ENCODE measurements around the gene GMDS.

The GMDS gene

GRCh38 chr6:2245103-2245876, at the start of gene GMDS:
Gene GMDS (minus strand): TSS chr6:2245605.
- peak; percentile 76 for DNase-seq

GRCh38 chr6:2285510-2285909, 40.1 kb upstream of the GMDS start:
- DNase-seq, result no peak

- DNase-seq, result no peak
These were observed 30.5 kb upstream of the GMDS start for GRCh38 chr6:2275892-2276242.

DNA sequence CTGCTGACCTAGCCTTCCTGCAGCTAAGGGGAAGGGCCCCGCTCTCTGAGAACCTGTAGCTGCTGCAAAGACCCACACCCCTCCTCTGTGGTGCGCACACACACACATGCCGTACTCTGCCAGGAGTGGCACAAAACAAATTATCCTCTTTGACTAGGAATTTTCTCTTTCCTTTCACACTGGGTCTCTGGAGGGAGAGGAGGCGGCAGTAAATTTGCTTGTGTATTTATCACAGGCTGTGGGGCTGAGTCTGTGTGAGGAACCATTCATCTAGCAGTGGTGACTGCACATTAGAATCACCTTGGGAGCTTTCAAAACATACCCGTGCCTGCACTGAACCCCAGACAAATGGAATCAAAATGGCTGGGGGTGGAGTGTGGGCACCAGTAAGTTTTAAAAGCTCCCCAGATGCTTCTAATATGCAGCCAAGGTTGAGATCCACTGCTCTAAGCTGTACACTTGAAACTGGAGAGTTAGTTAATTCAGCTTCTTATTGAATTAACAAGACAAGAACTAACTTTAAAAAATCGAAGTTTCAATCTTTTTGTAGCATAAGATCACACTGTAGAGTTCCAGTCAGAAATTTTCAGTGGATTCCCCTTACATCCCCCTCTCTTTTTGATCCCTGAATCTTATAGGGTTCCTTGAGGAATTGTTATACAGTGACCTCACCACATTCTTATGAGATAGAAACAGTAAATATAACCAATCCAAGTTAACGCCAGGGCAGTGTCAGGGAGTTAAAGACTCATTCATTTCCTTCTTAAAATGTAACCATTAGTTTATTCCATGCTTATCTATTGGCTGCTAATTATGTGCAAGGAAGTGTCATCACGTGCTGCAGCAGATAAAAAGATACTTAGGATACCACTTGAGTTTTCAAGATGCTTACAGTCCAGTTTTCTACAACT, 29.8 kb upstream of the GMDS start:
- no peak for DNase-seq

DNA sequence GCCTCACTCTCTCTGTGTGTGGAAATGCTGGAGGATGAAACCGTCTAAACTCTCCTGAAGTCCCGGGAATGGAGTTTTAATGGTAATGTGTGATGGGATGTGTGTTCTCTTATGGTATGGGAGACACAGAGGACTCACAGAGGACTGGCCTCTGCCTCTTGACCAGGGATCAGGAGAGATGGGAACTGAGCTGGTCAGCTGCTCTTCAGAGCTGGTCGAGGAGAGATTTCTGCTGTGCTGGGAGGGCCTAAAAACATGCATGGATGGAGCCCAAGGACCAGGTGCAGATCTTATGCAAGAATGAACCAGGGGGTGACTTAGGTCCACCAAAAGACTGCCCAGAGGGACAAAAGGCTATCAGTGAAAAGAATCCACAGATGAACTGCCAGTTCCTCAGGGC, 27.3 kb upstream of the GMDS start:
- no peak for DNase-seq

DNA sequence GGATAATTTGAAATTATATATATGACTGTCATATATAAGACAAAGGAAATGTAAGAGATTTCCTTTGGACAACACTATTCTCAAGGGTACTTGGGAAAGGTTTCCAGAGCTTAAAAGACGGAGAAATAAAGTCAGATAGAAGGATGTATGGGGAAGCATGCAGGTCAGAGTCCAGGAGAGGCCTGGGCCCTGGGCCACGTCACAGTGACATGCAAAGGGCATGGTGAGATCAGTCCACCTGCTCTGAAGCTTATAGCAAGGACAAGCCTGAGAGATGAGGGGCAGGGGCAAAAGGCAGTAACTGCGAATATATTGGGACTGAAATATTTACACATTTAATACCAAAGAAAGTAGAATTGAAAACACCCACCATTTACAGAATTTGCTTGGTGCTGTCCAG, 24.6 kb upstream of the GMDS start:
- DNase-seq, result no peak

GRCh38 chr6:2266841-2267240, 21.4 kb upstream of the GMDS start:
- no peak for DNase-seq

DNA sequence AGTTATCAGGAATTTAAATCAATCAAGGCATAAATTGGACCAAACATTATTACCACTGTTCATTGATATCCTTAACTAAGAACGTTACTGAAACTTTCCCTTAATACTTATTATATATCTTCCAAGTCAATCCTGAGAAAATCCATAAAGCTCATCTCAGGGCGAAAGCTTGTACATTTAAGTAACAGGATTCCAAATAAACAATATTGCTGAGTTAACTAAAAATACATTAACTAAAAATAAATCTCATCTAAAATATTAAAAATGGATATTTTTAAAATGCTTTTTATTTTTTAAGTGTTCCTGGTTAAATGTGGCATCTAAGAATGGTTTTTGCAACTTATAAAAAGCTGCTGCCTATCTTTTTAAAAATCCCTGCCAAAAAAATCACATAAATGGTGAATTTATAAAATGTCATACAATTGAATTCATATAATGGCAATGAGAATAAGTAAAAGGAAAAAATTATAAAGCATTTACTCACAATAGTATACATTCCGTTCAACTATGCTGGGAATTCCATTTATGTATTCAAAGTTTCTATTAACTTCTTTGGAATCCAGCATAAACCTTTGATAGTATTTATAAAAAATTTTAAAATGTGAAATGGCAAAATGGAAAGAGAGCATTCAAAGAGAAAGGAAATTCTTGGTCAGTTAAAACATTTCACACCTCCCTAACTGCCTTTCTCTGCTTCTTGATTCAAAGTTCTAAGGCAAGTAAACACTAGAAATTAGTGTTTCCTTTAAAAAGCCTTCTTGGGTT, 20.8 kb upstream of the GMDS start:
- DNase-seq, result no peak

- no peak for DNase-seq
These were observed 19.5 kb upstream of the GMDS start for GRCh38 chr6:2264932-2265331.

- no peak for DNase-seq
These were observed 18.5 kb upstream of the GMDS start for GRCh38 chr6:2263896-2264295.

DNA sequence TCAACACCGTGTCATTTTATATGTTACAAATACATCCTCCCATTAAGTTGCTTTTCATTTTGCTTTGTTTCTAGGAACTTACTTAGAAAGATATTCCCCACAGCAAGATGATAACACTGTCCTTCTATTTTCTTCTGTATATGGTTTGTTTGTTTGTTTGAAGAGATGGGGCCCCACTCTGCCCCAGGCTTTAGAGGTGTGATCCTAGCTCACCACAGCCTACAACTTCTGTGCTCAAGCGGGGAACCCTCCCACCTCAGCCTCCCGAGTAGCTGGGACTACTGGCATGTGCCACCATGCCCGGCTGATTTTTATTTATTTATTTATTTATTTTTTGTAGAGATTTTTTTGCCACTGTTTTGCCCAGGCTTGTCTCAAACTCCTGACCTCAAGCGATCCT, 14.2 kb upstream of the GMDS start:
- DNase-seq, result no peak

DNA sequence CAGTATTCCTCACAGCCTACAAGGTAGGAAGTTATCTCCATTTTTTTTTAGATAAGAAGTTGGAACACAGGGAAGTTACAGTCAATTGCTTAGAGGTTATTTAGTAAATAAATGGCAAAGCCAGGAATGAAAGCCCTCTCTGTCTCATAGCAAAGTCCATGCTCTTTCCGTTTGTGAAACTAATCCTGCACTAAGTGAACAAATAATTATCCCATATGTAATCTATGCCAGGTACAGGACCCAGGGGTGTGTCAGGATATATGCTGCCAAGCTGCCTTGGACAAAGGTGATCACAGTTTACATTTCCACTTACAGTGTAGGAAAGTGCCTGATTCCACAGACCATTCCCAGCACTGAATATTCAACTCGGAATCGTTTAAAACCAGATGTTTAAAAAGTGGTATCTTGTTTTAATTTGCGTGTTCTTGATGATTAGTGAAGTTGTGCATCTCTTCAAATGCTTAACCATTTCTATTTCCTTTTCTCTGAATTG, 13.6 kb upstream of the GMDS start:
- no peak for DNase-seq

DNA sequence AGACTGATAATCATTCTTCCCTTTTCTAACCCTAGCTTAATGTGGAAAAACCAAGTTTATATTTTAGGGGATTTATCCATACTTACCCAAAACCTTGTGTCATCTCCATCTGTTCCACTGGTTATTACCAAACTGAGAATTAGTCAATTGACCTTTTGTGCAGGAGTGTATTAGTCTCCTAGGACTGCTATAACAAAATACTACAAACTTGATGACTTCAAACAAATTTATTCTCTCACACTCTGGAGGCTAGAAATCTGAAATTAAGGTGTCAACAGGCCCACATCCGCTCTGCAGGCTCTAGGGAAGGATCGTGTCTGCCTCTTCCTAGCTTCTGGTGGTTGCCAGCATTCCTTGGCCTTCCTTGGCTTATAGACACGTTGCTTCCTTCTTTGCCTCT, 12.7 kb upstream of the GMDS start:
- no peak for DNase-seq

DNA sequence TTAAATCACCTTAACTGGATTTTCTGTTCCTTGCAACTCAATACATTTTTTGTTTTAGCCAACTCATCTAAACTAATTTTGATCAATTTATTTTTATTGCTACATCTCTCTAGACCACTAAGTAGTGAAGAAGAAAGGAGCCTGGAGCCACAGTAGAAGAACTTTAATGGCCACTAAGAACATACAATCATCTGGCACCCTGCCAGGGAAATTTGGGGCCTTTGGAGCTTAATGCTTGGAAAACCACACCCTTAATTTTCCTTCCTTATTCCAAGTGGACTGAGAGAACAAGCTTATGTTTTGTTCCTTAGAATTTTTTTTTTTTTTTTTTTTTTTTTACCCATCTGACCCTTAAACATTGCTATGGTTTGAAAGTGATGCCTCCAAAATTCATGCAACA, 12.0 kb upstream of the GMDS start:
- DNase-seq, result no peak

GRCh38 chr6:2254747-2255146, 9.3 kb upstream of the GMDS start:
- DNase-seq, result no peak

DNA sequence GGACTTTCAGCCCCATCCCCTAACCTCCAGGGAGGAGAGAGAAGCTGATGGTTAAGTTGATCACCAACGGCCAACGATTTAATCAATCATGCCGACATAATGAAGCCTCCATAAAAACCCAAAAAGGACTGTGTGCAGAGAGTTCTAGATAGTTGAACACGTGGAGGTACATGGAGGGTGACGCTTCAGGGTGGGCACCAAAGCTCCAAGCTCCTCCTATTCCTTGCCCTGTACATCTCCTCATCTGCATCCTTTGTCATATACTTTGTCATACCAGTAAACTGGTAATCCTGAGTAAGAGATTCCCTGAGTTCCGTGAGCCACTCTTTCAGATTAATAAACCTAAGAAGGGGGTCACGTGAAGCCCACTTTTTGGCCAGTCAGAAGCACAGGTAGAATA, 3.7 kb upstream of the GMDS start:
- no peak for DNase-seq

DNA sequence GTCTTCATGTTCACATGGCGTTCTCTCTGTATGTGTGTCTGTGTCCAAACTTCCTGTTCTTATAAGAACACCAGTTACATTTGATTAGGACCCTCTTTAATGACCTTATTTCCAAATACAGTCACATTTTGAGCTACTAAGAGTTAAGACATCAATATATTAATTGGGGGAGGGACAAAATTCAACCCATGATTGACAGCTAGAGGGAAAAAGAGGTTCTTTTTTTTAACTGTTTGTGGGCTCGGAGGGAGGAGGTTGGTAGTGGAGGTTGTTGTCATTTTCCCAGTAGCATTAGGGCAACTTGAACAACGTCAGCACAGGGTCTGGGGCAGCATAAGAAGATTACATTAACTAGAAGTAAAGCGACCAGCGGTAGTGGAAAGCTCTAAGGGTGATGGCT, 2.3 kb upstream of the GMDS start:
- DNase-seq, result no peak

- DNase-seq, result peak; percentile 34
These were observed 765 bp upstream of the GMDS start for GRCh38 chr6:2245877-2246863.

DNA sequence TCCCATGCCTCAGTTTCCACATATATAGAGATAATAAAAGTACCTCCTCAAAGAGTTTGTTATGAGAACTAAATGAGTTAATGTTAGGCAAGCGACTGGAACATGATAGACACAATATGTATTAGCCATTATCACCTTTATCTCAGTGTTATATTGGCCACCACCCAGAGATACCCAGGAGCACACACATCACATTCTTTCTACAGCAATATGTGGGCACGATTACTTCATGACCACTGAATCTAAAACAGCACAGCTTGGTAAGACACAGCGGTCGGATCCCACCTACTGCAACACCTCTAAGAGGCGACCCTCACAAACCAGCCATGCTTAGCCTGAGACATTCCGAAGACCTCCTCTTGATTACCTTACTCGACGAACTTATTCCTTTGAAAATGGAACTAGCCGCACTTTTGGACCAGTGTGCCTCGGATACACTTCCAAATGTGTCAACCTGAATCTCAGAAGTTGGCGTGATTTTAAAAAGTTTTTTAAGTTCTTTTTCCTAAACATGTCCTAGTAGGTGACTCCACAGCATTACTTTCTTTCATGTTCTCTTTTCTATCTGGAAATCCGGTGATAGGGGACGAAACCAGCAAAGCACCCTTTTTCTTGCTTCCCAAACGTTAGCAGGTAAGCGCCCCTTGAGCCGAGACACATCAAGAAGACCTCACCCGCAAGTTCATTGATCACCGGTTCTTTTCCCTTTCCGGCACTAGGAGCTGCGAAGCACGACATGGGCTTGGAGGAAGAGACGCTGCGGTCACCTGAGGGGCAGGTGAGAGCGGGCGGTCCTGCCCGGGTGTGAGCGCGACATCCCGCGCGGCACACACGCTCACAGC, 923 bp downstream of the GMDS start:
- DNase-seq, result no peak

GRCh38 chr6:2242311-2242710, 3.1 kb downstream of the GMDS start:
- no peak for DNase-seq

DNA sequence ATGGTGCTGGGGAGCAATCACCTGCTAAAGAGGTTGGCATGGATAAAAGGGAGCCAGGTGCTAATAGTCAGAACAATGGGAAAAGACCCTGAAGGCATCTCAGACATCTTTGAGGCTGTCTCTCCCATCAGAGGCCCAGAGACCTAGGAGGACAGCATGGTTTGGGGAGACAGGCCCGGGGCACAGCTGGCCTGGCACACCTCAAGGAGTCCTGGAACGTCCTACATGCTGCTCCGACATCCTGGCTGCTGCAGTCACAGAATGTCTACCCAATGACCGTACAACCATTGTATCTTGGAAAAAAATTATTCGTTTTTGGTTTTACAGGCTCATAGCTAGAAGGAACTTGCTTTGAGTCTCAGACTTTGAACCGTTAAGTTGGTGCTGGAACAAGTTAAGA, 4.4 kb downstream of the GMDS start:
- no peak for DNase-seq
